HepG2 (cell line): ENCODE measurements around the gene LSS. TPM values are rescaled to one million over a fixed set of nuclear protein-coding genes. Genes with fewer than 3 reads are reported as not detected.
A peak's percentile ranks its signal among the peaks of the same experiment; 100 is the strongest.

Experiments
- DMTF1 ChIP-seq: sonication (generic); formaldehyde crosslinking; IDR thresholded peaks from 2 replicates; pipeline ENCODE4 v1.4.0; 2020; ENCODE audit warnings: mild to moderate bottlenecking, missing genetic modification reagents
- GMEB2 ChIP-seq: IDR thresholded peaks from 2 replicates; pipeline ENCODE4 v1.6.1; 2016; ENCODE audit warnings: missing biosample characterization, missing genetic modification reagents, low read depth
- NBN ChIP-seq: fragments of 450-650 bp; conservative IDR thresholded peaks from 2 replicates; pipeline ENCODE4 v1.6.1; 2017
- SP140L ChIP-seq: sonication (generic); formaldehyde crosslinking; IDR thresholded peaks from 2 replicates; pipeline ENCODE4 v1.4.0; 2020; ENCODE audit warnings: missing genetic modification reagents, borderline replicate concordance
- ZBTB10 ChIP-seq: sonication (generic); formaldehyde crosslinking; IDR thresholded peaks from 2 replicates; pipeline ENCODE4 v1.4.0; 2020; ENCODE audit warnings: missing genetic modification reagents, borderline replicate concordance
- polyA plus RNA-seq, 8 experiments: library from polyadenylated mRNA; depleted of rRNA in 3 of 8; stranded (reverse) in 7 of 8; unstranded in 1 of 8; fragments of >200 nt; fragmentation: Illumina TruSeq in 4 of 8; extraction: Trizol in 4 of 8; gene quantifications; 2 replicates each; pipeline versions ENCODE4 v1.2.1 to v1.2.3, GENCODE V29; 2011 to 2016; ENCODE audit warnings: low read depth in 4 of 8, missing spikeins in 1 of 8, mixed read lengths in 1 of 8; ENCODE audit not compliant: insufficient read depth in 1 of 8
- total RNA-seq, 5 experiments: library from RNA; depleted of rRNA; stranded (reverse); fragments of >200 nt; fragmentation: Illumina TruSeq; extraction: Trizol; gene quantifications; 2 replicates each; pipeline ENCODE4 v1.2.3, GENCODE V29; 2016; ENCODE audit warnings: low read depth in 1 of 5
- TF ChIP-seq, protein P1 (sequence below): sonication (generic); formaldehyde crosslinking; IDR thresholded peaks from 2 replicates; pipeline ENCODE4 v1.5.0; 2020; ENCODE audit warnings: missing genetic modification reagents
- TF ChIP-seq, protein P2 (sequence below): sonication (generic); formaldehyde crosslinking; conservative IDR thresholded peaks from 2 replicates; pipeline ENCODE4 v1.4.0; 2020; ENCODE audit warnings: mild to moderate bottlenecking, missing genetic modification reagents, moderate library complexity

Gene LSS
- total and polyA plus RNA-seq, 2 of the 13 experiments (the other 11 are each of a cell fraction or from before 2014, with no cell fraction given), result 72.6 to 113 TPM

- TF ChIP-seq GMEB2 (CRISPR knock-in tag) (no peak), DMTF1 (CRISPR knock-in tag) (no peak), ZBTB10 (CRISPR knock-in tag) (peak; percentile 77; the same call in 1 of the 2 replicates), NBN (no peak), SP140L (CRISPR knock-in tag) (no peak)
- TF ChIP-seq, protein P1, sequence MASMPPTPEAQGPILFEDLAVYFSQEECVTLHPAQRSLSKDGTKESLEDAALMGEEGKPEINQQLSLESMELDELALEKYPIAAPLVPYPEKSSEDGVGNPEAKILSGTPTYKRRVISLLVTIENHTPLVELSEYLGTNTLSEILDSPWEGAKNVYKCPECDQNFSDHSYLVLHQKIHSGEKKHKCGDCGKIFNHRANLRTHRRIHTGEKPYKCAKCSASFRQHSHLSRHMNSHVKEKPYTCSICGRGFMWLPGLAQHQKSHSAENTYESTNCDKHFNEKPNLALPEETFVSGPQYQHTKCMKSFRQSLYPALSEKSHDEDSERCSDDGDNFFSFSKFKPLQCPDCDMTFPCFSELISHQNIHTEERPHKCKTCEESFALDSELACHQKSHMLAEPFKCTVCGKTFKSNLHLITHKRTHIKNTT (CRISPR knock-in tag), result no peak
- TF ChIP-seq, protein P2, sequence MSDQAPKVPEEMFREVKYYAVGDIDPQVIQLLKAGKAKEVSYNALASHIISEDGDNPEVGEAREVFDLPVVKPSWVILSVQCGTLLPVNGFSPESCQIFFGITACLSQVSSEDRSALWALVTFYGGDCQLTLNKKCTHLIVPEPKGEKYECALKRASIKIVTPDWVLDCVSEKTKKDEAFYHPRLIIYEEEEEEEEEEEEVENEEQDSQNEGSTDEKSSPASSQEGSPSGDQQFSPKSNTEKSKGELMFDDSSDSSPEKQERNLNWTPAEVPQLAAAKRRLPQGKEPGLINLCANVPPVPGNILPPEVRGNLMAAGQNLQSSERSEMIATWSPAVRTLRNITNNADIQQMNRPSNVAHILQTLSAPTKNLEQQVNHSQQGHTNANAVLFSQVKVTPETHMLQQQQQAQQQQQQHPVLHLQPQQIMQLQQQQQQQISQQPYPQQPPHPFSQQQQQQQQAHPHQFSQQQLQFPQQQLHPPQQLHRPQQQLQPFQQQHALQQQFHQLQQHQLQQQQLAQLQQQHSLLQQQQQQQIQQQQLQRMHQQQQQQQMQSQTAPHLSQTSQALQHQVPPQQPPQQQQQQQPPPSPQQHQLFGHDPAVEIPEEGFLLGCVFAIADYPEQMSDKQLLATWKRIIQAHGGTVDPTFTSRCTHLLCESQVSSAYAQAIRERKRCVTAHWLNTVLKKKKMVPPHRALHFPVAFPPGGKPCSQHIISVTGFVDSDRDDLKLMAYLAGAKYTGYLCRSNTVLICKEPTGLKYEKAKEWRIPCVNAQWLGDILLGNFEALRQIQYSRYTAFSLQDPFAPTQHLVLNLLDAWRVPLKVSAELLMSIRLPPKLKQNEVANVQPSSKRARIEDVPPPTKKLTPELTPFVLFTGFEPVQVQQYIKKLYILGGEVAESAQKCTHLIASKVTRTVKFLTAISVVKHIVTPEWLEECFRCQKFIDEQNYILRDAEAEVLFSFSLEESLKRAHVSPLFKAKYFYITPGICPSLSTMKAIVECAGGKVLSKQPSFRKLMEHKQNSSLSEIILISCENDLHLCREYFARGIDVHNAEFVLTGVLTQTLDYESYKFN (CRISPR knock-in tag), result peak; percentile 83
These were observed 75.1 kb downstream of the LSS start (continued) for GRCh38 chr21:46153247-46154154.
